Islet of Langerhans (tissue), 1 donor: Measurements from ENCODE around the gene STX5.
"Not testable (repeated sequence)": the region's sequence is repeated elsewhere in the genome, so short reads cannot be mapped to it uniquely, and the experiment has no call there.

Source experiments
- FAIRE-seq: peaks from one replicate; lab custom pipeline; 2011; peaks lifted over from hg19 to GRCh38; lab: Jason Lieb, UNC

The STX5 gene

GRCh38 chr11:62782753-62783152, 49.1 kb downstream of the STX5 start:
- FAIRE-seq: no peak

GRCh38 chr11:62778441-62778840, 53.4 kb downstream of the STX5 start:
- no peak for FAIRE-seq

GRCh38 chr11:62777389-62777788, 54.5 kb downstream of the STX5 start:
- FAIRE-seq: no peak

- FAIRE-seq: no peak
Observed at GRCh38 chr11:62775646-62776045, 56.2 kb downstream of the STX5 start.

- no peak for FAIRE-seq
Observed at GRCh38 chr11:62774407-62774806, 57.4 kb downstream of the STX5 start.

GRCh38 chr11:62771144-62772021, 60.5 kb downstream of the STX5 start, which contains the start of gene TAF6L:
Gene TAF6L (plus strand): TSS chr11:62771396. CDS start chr11:62775784, 4,388 bp downstream.
- FAIRE-seq: peak; percentile 45

GRCh38 chr11:62770778-62771143, 61.1 kb downstream of the STX5 start:
- FAIRE-seq: no peak

GRCh38 chr11:62760867-62761227, 71.0 kb downstream of the STX5 start:
- not testable (repeated sequence) for FAIRE-seq

- FAIRE-seq: no peak
Observed at GRCh38 chr11:62757846-62758788, 73.7 kb downstream of the STX5 start.
